Renal cortical epithelial cell (primary cell): ENCODE results near the gene PRKAG3. TPM values are rescaled to one million over a fixed set of nuclear protein-coding genes. Genes with fewer than 3 reads are reported as not detected.
"Not testable (repeated sequence)": the region's sequence is repeated elsewhere in the genome, so short reads cannot be mapped to it uniquely, and the experiment has no call there.

ENCODE experiments used
- DNase-seq: peaks from one replicate; pipeline ENCODE4 v3.0.0-alpha.2; 2011; ENCODE audit warnings: low read depth
- total RNA-seq: library from RNA; depleted of rRNA; stranded (reverse); fragments of >200 nt; gene quantifications from 2 replicates; pipeline ENCODE4 v1.2.3, GENCODE V29; 2014

The PRKAG3 gene
- total RNA-seq, 1 donor from 2014 or later: not detected

- DNase-seq: no peak
Observed at GRCh38 chr2:218781691-218782527, 49.7 kb downstream of the PRKAG3 start, which contains the start of gene CYP27A1. CYP27A1 (plus strand) TSS chr2:218782147; CDS start chr2:218782183, 36 bp downstream.

- no peak for DNase-seq
Observed at GRCh38 chr2:218780851-218781690, 50.5 kb downstream of the PRKAG3 start.

GRCh38 chr2:218780046-218780445, 51.6 kb downstream of the PRKAG3 start:
- no peak for DNase-seq

DNA sequence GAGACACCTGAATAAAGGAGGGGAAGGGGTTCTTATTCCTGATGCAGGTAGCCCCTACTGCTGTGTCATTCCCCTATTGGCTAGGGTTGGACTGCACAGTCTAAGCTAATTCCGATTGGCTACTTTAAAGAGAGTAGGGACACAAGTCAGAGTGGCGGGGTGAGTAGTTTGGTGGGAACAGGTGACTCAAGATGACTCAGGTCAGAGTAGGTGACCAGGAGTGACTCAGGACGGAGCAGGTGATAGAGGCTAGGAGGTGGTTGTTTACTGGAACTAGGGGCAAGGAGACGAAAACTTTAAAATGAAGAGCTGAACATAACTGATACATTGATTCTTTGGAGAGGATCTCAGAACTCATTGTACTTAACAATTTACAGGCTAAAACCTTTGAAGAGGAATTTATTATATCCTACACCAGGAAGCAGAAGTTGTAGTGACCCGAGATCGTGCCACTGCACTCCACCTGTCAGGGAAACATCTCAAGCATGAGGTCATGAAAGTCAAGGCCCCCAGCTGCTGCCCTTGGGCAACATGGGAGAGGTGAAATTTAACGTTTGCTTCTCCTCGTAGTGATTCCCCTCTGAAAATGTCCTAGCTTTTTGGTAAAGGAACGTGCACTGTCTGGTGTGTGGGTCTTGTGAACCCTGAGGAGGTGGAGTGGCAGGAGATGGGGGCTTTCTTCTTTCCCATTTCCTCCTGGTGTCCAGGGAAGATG, 54.2 kb downstream of the PRKAG3 start:
- DNase-seq: no peak

DNA sequence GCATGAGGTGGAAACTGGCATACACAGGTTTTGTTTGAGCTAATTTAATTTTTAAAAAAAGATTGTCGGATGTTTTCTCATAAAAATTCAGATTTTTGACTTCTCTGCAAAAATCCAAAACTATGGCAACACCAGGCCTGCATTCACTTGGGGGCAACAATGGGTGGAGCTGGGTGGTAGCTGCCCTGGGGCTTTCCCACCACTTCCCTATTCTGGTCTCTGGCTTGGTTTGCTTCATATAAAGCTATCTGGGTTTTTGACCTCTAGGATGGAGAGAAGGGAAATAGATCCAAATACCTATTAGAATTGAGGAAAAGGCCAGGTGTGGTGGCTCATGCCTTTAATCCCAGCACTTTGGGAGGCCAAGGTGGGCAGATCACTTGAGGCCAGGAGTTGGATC, 55.1 kb downstream of the PRKAG3 start:
- no peak for DNase-seq

DNA sequence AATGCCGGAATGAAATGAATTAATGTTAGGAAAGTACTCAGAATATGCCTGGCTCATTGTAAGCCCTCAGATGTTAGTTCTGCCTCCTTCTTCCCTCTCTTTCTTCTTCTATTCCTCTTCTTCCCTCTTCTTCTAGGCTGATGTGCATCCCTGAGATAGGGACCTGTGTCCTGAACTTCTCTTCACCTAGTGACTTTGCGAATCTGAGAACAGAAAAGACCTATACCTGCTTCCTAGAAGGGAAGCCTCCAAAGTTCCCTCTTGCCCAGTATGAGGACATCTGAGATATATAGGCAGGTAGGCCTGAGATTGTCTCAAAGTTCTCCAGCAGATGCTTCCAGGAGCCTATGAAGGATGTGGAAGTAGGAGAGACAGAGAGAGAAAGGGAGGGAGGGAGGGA, 57.7 kb downstream of the PRKAG3 start:
- DNase-seq: no peak

DNA sequence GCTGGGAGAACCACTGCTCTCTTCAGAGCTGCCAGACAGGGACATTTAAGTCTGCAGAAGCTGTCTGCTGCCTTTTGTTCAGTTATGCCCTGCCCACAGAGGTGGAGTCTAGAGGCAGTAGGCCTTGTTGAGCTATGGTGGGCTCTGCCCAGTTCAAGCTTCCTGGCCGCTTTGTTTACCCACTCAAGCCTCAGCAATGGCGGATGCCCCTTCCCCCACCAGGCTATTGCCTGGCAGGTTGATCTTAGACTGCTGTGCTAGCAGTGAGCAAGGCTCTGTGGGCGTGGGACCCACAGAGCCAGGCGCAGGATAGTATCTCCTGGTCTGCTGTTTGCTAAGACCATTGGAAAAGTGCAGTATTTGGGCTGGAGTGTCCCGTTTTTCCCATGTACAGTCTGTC, 58.8 kb downstream of the PRKAG3 start:
- DNase-seq: not testable (repeated sequence)

Other genes starting within 250 kb of the PRKAG3 start
- gene PLCD4, start 223.9 kb downstream of the PRKAG3 start, total RNA-seq: 2.9 and 3.0 TPM in 2 replicates
- 3.5 and 15.6 TPM in 2 replicates for gene ZNF142, start 172.2 kb downstream of the PRKAG3 start, total RNA-seq
- gene BCS1L, start 172.1 kb downstream of the PRKAG3 start, total RNA-seq: 30.0 and 35.6 TPM in 2 replicates
- 21.1 and 29.5 TPM in 2 replicates for gene RNF25, start 159.8 kb downstream of the PRKAG3 start, total RNA-seq
- 9.2 and 50.5 TPM in 2 replicates for gene STK36, start 159.7 kb downstream of the PRKAG3 start, total RNA-seq
- gene TTLL4, start 121.0 kb downstream of the PRKAG3 start, total RNA-seq: 4.9 and 17.9 TPM in 2 replicates
- gene CYP27A1, start 49.7 kb downstream of the PRKAG3 start, total RNA-seq: 18.6 and 42.8 TPM in 2 replicates
- 3.5 TPM in 1 of 2 replicates, not detected in the other for gene WNT6, start 28.0 kb upstream of the PRKAG3 start, total RNA-seq
- 13.5 and 21.5 TPM in 2 replicates for gene WNT10A, start 49.0 kb upstream of the PRKAG3 start, total RNA-seq
- gene CDK5R2, start 127.9 kb upstream of the PRKAG3 start, total RNA-seq: 0.10 TPM in 1 of 2 replicates, not detected in the other
- gene FEV, start 153.4 kb upstream of the PRKAG3 start, total RNA-seq: not detected in 2 replicates
- not detected in 2 replicates for gene CRYBA2, start 161.6 kb upstream of the PRKAG3 start, total RNA-seq
- gene CFAP65, start 209.7 kb upstream of the PRKAG3 start, total RNA-seq: 0.65 TPM in 1 of 2 replicates, not detected in the other
- 0.25 TPM in 1 of 2 replicates, not detected in the other for gene IHH, start 229.1 kb upstream of the PRKAG3 start, total RNA-seq